PFSK-1 (cell line): ENCODE measurements around the gene SLC16A4.

Experiments used
- FOXP2 ChIP-seq: optimal IDR thresholded peaks from 2 replicates; pipeline ENCODE3; 2011; ENCODE audit warnings: borderline replicate concordance, control low read depth, inconsistent platforms; ENCODE audit not compliant: insufficient read depth; ENCODE audit errors: extremely low read length, extremely low read depth
- POLR2AphosphoS5 ChIP-seq: IDR thresholded peaks from 2 replicates; pipeline ENCODE4 v1.6.1; 2012; ENCODE audit warnings: low read depth, mild to moderate bottlenecking, control low read depth, low read length, moderate library complexity
- REST ChIP-seq, 2 experiments: IDR thresholded peaks; 2 replicates each; pipeline versions ENCODE4 v1.6.1 to v1.8.0; 2011 to 2012; ENCODE audit warnings: low read depth in 2 of 2, low read length in 2 of 2, control low read depth in 1 of 2, inconsistent platforms in 1 of 2, mild to moderate bottlenecking in 1 of 2, moderate library complexity in 1 of 2; ENCODE audit not compliant: insufficient read depth in 1 of 2
- SIN3A ChIP-seq: IDR thresholded peaks from 2 replicates; pipeline ENCODE4 v1.6.1; 2012; ENCODE audit warnings: mild to moderate bottlenecking, low read length, moderate library complexity, borderline replicate concordance; ENCODE audit not compliant: insufficient read depth
- TAF1 ChIP-seq: IDR thresholded peaks from 2 replicates; pipeline ENCODE4 v1.6.1; 2012; ENCODE audit warnings: low read length, control low read depth, borderline replicate concordance; ENCODE audit not compliant: insufficient read depth

The SLC16A4 gene

DNA sequence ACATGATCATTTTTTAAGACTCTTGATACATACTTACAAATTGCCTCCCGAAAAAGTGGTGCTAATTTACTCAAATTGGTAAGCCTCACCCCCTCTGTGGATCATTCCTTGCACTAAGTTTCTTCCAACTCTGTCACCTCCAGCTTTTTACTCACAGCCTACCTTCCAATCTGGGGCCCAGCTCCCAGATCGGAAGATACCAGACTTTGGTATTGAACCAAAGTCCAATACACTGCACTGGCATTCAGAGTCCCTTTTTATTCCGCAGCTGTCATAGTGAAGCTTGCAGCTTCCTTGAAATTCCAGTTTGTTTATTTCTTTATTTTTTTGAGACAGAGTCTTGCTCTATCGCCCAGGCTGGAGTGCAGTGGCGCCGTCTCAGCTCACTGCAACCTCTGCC is 18.5 kb upstream of the SLC16A4 start:
- TF ChIP-seq TAF1 (no peak), REST (IDR thresholded peaks at IDR 0.05; ENCODE audit: insufficient read depth in 1 of 2, low read depth in 2 of 2, low read length in 2 of 2) (no peak)

- TF ChIP-seq TAF1 = no peak
Measured at GRCh38 chr1:110408488-110408887, 17.7 kb upstream of the SLC16A4 start.

- peak; percentile 92 for TF ChIP-seq TAF1
- peak; percentile 87; the same call in 1 of the 2 replicates for TF ChIP-seq SIN3A
- peak; percentile 53 to 68; a peak in 2 of 4 replicates for TF ChIP-seq REST (IDR thresholded peaks at IDR 0.05; ENCODE audit: insufficient read depth in 1 of 2, low read depth in 2 of 2, low read length in 2 of 2)
- TF ChIP-seq POLR2AphosphoS5 = peak; percentile 96
- TF ChIP-seq FOXP2 = peak; percentile 94
Measured at GRCh38 chr1:110407260-110408210, 16.7 kb upstream of the SLC16A4 start, which contains the start of gene LAMTOR5. TSS of gene LAMTOR5 (minus strand) at chr1:110407694. CDS start at chr1:110407620, 74 bp downstream.

DNA sequence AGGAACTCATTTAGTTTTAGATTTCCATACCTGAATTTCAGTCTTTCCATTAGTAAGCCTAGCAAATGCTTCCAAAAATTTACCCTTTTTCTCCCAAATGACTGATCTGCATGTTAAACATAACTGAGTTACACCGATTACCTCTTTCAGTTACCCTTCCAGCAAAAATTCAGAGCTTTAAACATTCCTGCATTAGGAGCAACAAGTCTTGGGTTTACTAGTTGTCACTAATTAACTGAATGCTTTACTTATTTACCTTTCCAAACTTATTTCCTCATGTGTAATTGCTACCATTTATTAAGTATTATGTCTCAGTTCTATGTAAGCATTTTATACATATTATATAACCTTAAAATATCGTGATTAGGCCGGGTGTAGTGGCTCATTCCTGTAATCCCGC is 13.6 kb upstream of the SLC16A4 start:
- TF ChIP-seq SIN3A (no peak), FOXP2 (no peak), POLR2AphosphoS5 (no peak), TAF1 (no peak)

DNA sequence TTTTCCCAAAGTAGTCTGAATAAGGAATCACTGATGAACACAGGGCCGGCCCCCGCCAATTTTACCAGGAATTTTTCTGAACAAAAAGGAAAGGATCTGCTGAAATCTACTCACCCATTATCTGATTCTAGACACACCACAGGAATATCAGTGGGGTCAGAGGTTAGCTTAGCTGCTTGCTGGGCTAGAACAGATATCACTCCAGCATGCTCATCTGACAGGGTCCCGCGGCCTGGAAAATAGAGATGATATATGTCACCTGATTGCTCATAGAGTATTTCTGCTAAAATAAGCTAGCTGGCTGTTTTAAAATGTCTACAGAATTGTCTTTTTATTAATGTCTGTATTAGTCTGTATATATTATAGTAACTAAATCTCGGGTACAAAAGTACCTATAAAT is 13.0 kb upstream of the SLC16A4 start:
- TF ChIP-seq FOXP2 = no peak
- no peak for TF ChIP-seq REST (IDR thresholded peaks at IDR 0.05; ENCODE audit: insufficient read depth in 1 of 2, low read depth in 2 of 2, low read length in 2 of 2)
- no peak for TF ChIP-seq SIN3A
- no peak for TF ChIP-seq TAF1
- TF ChIP-seq POLR2AphosphoS5 = no peak

DNA sequence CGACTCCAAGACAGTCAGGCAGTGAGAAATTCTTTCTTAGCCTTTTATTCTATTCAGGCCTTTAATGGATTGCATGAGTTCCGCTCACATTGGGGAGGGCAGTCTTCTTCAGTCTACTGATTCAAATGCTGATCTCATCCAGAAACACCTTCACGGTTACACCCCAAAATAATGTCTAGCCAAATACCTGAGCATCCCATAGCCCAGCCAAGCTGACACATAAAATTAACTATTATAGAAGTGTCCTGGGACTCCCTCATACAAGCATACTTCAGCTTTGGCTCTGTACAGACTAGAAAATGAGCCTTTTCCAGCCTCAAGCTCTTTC is 3.6 kb upstream of the SLC16A4 start:
- TF ChIP-seq REST (IDR thresholded peaks at IDR 0.05; ENCODE audit: insufficient read depth in 1 of 2, low read depth in 2 of 2, low read length in 2 of 2) (no peak), SIN3A (no peak), FOXP2 (no peak), TAF1 (no peak), POLR2AphosphoS5 (no peak)
